Kasumi-1 (cell line): ENCODE data around the gene PTK7.

Experiments used
- DNase-seq, 2 experiments: peaks; one replicate each; lab custom pipeline; 2025; lab: John Stamatoyannopoulos, UW

The PTK7 gene

DNA sequence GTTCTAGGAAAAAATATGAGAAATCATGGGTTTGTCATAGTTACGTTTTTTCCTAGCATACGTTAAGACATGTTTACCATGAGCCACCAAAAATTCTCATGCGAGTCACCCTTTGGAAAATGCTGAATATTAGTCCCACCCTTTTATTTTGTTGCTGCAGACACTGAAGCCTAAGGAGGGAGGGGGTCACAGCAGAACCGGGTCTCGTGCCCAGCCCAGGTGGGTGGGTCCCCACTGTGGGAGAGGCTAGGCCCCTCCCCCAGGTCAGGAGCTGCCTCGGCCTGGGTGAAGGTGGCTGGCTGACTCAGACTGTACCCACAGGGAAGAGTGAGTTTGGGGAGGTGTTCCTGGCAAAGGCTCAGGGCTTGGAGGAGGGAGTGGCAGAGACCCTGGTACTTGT is 68.8 kb downstream of the PTK7 start:
- no peak for DNase-seq

DNA sequence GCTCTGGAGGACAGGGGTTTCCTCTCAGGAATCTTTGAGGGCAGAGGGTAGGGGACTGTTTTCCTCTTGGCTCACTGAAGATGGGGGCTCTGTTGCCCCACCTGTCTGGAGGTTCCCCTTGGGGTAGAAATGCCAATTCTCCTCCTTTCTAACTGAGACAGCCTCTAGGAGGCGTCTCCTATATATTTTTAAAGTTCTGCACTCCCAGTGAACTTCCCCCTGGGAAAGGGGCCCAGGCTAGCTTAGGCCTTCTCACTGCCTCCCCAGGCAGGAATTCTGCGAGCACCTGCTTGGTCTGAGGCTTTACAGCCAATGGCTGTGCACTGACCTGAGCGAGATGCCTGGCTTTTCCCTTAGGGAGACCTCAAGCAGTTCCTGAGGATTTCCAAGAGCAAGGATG is 70.1 kb downstream of the PTK7 start:
- DNase-seq: no peak

DNA sequence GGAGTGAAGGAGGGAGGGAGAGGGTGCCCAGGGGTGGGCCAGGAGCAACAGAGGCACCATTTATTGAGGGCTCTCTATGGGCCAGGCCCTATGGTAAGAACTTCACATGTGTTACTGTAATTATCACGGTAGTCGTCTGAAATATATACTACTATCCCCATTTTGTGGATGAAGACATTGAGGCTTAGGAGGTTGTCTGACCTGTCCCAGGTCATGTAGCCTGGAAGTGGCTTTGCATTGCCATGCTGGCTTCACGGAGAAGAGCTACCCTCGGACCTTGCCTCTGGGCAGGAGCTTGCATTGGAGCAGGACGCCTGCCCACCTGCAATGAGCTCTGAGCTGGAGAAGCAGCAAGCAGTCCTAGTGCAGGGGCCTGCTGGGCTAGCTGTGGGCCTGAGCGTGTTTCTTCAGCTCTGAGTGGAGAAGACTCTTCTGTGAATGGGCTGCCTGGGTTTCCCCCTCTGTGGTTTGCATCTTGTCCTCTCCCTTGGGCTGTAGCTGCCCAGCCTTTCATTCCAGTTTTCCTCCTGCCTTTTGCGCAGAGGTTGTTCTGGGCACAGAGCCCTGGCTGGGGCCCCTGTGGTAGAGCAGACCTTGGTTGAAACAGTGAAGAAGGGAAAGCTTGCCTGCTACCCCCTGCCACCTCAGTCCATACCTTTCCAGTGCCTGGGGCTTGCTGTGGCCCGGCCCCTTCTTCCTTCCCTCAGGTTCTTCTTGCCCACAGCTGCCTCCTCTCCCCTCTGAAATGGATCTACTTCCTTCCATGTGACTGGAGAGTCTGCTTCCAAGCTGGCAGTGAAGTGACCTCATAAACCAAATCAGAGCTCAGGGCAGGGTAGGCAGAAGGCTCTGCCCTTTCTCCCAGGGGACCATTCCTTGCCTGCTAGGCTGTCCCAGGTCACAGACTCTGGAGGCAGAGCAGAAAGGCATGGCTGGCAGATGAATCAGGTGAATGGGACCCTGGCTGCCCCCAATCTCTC is 70.9 kb downstream of the PTK7 start:
- no peak for DNase-seq

DNA sequence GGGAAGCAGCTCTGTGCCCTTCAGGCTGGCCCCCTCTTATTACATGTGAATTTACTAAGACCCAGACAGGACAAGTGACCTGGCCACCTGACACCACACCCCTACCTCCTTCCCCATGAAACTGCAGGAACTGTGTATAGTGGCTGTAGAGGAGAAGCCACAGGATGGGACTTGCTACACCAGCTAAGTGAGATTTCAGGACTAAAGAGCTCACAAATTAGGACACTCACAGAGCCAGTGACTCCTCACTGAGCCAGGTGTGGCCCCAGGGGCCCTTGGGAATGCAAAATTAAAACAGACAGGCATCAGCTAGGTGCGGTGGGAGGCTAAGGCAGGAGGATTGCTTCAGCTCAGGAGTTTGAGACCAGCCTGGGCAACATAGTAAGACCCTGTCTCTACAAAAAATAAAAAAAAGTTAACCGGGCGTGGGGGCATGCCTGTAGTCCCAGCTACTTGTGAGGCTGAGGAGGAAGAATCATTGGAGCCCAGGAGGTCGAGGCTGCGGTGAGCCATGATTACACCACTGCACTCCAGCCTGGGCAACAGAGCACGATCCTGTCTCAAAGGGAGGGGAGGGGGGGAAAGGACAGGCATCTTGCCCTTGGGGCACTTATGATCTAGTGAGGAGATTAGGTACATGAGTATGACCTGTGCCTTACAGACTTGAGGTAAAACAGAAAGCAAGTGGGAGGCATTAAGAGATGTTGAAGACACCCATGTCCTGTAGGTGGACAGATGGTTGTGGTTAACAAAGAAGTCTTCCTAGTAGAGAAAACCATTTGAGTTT is 71.8 kb downstream of the PTK7 start:
- DNase-seq: no peak

DNA sequence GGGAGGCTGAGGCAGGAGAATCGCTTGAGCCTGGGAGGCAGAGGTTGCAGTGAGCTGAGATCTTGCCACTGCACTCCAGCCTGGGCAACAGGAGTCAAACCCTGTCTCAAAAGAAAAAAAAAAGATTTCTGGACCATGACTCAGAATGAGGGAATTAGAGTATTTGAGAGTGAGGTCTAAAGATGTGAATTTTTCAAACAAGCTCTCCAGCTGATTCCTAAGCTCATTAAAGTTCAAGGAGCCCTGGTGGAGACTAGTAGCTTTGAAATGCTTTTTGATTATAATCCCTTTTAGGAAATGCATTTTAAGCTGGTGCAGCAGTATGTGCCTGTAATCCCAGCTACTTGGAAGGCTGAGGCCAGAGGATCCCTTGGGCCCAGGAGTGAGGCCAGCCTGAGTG is 73.2 kb downstream of the PTK7 start:
- no peak for DNase-seq

DNA sequence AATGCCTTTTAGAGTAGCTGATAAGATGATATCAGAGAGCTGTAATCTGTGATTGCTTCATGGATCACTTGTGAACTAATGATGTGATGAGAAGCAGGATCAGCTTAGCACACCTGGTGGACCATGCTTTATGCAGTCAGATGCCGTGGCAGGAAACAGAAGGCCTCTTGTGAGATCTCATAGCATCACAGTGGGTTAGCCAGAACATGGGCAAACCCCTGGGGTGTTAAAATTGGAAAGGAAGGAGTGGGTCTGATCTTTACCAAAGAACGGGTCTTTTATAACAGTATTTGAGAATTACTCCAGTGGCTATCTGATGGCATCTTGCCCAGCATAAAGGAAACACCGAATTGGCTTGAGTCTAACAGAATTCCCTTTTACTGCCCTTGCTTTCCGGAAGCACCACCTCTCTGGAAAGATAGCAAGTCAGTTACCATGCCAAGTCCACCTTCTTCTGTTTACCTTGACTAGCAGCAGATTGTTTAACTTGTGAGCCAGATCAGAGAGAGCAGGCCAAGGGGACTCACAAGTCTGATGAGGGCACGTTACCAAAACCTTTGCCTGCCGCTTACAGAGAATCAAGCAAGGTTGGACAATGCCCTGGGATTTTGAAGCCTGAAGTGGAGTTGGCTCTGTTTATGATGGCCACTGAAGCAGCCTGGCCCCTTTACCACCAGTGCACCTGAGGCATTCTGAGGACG is 74.1 kb downstream of the PTK7 start:
- no peak for DNase-seq

DNA sequence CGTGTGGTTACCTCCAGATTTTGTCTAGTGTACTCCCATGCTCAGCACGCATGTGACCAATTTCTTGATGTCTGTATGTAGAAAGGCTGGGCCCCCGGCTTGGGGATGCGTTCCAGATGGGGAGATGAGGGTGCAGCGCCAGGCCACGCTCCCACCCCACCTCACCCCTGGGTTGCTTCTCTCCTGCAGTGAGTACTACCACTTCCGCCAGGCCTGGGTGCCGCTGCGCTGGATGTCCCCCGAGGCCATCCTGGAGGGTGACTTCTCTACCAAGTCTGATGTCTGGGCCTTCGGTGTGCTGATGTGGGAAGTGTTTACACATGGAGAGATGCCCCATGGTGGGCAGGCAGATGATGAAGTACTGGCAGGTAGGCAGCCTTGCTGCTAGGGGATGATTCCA is 83.5 kb downstream of the PTK7 start:
- DNase-seq: no peak

DNA sequence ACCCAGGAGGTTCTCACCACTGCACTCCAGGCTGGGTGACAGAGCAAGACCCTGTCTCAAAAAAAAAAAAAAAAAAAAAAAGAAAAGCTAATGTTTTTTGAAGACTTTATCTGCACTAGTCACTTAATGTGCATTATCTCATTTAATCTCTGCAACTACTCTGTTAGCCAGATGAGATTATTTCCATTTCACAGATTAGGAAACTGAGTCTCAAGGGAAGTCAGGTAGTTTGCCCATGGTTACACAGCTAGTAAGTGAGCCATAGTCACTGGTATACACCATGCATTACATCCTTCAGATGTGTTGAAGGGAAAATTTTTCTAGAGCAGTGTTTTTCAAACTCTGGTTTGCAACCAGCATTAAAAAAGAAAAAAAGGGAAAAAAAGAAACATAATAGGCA is 87.8 kb downstream of the PTK7 start:
- DNase-seq: no peak

DNA sequence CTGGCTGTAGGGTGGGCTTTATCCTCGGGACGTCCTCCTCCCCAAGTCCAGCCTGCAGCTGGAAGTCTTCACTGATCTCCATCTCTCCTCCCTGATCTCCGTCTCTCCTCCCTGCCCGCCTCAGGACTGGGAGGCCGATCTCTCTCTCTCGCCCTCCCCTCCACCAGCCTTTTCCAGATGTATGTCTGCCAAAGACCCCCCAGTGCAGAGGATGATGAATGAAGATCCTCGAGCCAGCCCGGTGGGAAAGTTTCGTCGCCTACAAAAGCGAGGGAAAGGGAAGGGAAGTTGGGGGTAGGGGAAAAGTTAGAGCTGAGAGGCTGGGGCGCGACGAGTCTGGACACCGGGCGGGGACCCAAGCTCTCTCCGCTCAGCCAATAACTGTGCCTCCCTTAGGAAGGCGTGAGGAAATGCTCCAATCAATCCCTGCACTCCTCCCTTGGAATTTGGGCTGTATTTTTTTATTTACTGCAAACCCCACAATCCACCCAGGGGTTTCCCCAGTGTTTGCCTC is 94.4 kb downstream of the PTK7 start:
- DNase-seq: peak in 1 of 2 experiments; percentile 89

DNA sequence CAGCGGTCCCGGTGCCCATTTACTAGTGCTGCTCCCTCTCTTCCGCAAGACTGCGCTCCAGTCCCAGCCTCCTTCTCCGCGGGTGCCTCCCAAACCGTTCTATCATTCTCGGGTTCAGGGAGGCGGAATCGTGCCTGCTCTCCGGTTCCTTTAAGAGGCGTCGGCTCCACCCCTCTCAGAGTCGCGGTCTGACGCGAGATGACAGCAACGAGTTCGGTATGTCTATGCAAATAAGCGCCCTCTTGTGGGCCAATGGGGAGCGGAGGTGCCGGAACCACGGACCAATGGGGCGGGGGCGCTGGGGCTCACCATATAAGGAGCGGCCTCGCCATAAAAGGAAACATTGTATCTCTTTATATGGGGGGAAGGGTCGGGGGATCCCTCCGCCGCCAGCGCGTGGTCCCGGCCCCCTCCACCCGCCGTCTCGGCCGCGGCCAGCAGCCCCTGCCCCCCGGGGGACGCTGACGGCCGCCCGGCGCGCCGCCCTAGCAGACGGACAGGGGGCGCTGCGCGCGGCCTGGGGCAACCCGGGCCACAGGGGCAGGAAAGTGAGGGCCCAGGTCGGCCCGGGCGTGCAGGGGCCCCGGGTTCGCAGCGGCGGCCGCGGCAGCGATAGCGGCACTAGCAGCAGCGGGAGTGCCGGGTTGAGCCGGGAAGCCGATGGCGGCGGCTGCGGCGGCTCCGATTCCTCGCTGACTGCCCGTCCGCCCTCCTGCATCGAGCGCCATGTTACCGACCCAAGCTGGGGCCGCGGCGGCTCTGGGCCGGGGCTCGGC is 95.0 kb downstream of the PTK7 start, which contains the start of gene SRF:
SRF (plus strand) TSS at position 339 of the 776 bp plus-strand sequence; CDS start at position 727, 388 bp downstream.
- DNase-seq: peak; percentile 99

DNA sequence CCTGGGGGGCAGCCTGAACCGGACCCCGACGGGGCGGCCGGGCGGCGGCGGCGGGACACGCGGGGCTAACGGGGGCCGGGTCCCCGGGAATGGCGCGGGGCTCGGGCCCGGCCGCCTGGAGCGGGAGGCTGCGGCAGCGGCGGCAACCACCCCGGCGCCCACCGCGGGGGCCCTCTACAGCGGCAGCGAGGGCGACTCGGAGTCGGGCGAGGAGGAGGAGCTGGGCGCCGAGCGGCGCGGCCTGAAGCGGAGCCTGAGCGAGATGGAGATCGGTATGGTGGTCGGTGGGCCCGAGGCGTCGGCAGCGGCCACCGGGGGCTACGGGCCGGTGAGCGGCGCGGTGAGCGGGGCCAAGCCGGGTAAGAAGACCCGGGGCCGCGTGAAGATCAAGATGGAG is 95.6 kb downstream of the PTK7 start:
- no peak for DNase-seq

DNA sequence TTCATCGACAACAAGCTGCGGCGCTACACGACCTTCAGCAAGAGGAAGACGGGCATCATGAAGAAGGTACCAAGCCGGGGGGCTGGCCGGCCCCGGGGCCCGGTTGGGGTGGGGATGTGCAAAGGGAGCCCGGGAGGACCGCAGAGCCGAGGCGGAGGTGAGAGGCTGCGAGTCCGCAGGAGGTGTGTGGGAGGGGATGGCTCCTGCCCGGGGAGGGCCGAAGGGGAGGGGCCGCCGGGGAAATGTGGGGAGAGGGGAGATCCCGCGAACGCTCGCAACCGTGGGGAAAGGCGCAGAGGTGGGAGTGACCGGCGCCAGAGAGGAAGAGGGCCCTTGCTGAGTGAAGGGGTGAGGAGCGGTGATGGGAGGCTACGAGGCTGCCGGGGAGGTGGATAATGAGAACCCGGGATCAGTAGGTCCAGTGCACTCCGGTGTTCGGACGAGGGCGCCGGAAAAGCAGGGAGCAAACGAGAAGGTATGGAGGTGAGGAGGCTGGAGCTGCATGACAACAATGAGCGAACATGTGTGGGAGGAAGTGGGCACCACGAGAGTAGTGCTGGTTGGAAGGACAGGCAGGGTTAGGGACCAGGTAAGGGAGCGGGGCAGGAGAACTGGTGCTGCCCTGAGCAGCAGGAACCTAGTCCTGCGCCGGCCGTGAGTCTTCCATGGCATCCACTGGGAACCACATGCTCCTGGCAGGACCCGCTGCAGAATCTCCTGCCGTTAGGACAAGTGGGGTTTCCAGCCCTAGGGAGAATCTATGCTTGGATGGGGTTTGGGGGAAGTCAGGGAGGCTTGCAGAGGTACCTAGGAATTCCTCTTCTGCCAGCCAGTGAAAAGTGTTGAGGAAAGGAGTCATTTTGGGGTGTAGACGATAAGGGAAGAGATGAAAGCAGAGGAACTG is 96.2 kb downstream of the PTK7 start:
- DNase-seq: peak; percentile 25 to 27

DNA sequence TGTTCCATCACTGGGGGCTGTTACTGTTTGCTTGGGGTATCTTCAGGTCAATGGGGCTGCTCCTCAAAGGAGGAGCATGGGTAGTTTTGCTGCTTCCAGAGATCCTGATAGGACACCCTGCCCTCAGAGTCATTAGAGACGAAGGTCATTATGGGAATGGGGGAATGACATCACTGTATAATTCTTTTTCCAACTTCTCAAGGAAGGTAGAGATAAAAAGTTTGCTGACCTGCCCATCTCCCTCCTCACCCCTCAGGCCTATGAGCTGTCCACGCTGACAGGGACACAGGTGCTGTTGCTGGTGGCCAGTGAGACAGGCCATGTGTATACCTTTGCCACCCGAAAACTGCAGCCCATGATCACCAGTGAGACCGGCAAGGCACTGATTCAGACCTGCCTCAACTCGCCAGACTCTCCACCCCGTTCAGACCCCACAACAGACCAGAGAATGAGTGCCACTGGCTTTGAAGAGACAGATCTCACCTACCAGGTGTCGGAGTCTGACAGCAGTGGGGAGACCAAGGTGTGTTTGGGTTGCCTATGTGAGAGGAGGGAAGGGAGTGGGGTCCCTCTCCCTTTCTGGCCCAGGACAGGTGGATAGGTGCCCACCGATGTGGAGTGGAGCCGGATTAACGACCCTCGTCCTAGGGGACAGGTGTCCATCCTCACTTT is 97.6 kb downstream of the PTK7 start:
- DNase-seq: no peak

DNA sequence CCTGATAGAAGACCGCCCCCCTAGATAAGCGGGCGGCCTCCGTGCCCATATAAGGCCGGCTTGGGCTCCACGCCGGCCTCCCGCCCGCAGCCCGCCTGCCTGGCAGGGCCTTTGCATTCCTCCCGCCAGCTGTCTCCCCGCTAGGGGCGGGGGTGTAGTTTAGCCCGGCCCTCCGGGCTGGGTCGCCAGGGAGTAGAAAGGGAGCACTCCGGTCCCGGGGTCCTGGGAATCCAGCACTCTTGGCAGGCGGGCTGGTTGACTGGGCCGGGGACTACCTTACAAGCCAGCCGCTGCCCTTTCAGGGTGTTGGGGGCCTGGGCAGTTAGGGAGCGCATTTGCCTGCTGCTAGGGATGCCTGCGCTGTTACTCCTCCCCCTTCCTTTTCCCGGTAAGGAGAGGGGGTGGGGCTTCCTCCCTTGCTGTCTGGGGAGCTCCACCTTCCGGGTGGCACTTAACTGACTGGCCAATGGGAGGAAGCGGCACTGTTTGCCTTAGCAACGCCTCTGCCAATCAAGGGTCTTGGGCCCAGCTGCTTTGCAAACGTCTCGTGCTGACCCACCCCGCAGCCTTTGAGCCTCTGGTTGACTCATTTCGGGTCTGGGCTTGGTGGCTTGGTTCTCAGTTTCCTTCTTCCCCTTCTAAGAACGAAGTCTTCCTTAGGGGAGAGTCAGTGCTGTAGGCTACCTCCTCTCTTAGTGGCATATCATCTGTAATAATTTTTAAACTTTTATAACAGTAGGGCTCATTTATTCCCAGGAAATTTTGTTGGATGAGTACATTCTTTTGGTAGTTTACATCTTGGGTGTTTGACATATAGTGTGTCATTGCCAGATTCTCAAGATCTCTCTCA is 98.4 kb downstream of the PTK7 start:
- peak; percentile 99 for DNase-seq

DNA sequence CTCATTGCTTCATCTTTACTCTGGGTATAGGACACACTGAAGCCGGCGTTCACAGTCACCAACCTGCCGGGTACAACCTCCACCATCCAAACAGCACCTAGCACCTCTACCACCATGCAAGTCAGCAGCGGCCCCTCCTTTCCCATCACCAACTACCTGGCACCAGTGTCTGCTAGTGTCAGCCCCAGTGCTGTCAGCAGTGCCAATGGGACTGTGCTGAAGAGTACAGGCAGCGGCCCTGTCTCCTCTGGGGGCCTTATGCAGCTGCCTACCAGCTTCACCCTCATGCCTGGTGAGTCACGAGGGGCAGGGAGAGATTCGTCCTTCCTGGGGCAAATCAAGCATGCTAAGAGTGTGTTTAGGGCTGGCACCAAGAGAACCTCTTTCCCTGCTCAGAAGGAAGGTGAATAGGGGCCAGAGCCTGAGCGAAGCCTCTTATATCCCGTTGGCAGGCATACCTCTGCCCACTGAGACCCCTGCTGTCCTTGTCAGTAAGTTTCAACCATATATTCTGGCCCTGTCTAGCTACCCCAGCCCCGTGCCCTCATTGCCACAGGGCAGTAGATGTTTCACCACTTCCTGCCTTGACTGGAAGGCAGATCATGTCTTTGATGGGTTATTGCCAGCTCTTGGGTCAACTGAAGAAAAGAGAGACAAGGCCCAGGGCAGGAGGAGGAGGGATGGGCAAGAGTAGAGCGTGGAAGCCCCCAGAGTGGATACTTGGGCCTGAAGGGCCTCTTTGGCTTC is 99.7 kb downstream of the PTK7 start:
- DNase-seq: no peak

DNA sequence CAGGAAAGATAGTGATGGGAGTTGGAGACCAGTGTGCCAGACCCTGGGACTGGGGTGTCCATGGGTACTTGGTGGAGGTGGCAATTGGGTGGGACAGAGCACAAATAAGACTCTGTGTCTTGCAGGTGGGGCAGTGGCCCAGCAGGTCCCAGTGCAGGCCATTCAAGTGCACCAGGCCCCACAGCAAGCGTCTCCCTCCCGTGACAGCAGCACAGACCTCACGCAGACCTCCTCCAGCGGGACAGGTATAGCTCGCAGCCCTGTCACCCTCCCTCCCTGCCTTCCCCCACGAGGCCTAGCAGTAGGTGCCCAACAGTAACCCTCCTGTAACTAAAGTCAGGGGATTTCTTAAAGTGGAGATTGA is 100.3 kb downstream of the PTK7 start:
- no peak for DNase-seq

DNA sequence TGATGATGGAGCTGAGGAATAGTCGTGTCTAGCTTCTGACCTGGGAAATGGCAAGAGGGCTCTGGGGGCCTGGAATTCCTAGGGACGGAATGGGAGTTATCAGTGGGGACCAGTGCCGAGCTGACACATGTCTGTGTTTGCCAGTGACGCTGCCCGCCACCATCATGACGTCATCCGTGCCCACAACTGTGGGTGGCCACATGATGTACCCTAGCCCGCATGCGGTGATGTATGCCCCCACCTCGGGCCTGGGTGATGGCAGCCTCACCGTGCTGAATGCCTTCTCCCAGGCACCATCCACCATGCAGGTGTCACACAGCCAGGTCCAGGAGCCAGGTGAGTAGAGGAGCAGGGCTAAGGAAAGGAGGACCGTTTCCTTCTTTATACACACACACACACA is 102.0 kb downstream of the PTK7 start:
- no peak for DNase-seq
